Neural progenitor cell (in vitro differentiated cells): ENCODE results near the gene USP44. TPM values are rescaled to one million over a fixed set of nuclear protein-coding genes. Genes with fewer than 3 reads are reported as not detected.

Experiments used
- DNase-seq: peaks from one replicate; pipeline ENCODE4 v3.0.0-alpha.2; 2016; ENCODE audit warnings: low spot score
- H2AFZ ChIP-seq: fragments of 200-600 bp; sonication (generic); replicated peaks from 2 replicates; pipeline ENCODE4 v1.6.1; 2016; ENCODE audit warnings: antibody characterized with exemption
- H3F3A ChIP-seq: fragments of 200-600 bp; sonication (generic); 2 replicates; pipeline ENCODE4 v1.6.1; 2016; ENCODE audit warnings: antibody characterized with exemption, low read depth
- H3K27ac ChIP-seq: fragments of 200-600 bp; sonication (generic); 2 replicates; pipeline ENCODE4 v1.5.1; 2016; ENCODE audit warnings: mild to moderate bottlenecking
- H3K27me3 ChIP-seq: fragments of 200-600 bp; sonication (generic); 2 replicates; pipeline ENCODE4 v1.6.1; 2016; ENCODE audit warnings: mild to moderate bottlenecking, moderate library complexity
- H3K36me3 ChIP-seq: fragments of 200-600 bp; sonication (generic); 2 replicates; pipeline ENCODE4 v1.5.1; 2016
- H3K4me1 ChIP-seq: fragments of 200-600 bp; sonication (generic); 2 replicates; pipeline ENCODE4 v1.6.1; 2016; ENCODE audit warnings: mixed run types
- H3K4me2 ChIP-seq: fragments of 200-600 bp; sonication (generic); 2 replicates; pipeline ENCODE4 v1.6.1; 2016
- H3K4me3 ChIP-seq: fragments of 200-600 bp; sonication (generic); 2 replicates; pipeline ENCODE4 v1.5.1; 2016
- H3K79me2 ChIP-seq: fragments of 200-600 bp; sonication (generic); 2 replicates; pipeline ENCODE4 v1.6.1; 2016; ENCODE audit warnings: low read depth
- H3K9ac ChIP-seq: fragments of 200-600 bp; sonication (generic); 2 replicates; pipeline ENCODE4 v1.6.1; 2016
- H3K9me3 ChIP-seq: fragments of 200-600 bp; sonication (generic); 2 replicates; pipeline ENCODE4 v1.5.1; 2016; ENCODE audit warnings: low read depth
- H4K20me1 ChIP-seq: fragments of 200-600 bp; sonication (generic); 2 replicates; pipeline ENCODE4 v1.6.1; 2016; ENCODE audit warnings: low read depth
- H3K27ac Mint-ChIP-seq: 3 replicates; pipeline ENCODE4 v1.8.0; 2021; ENCODE audit warnings: mixed read lengths
- H3K27me3 Mint-ChIP-seq: 2 replicates; pipeline ENCODE4 v1.8.0; 2022; ENCODE audit warnings: low read depth, mild to moderate bottlenecking, inconsistent platforms, moderate library complexity, mixed read lengths; ENCODE audit not compliant: insufficient read depth
- H3K36me3 Mint-ChIP-seq: 3 replicates; pipeline ENCODE4 v1.8.0; 2021; ENCODE audit warnings: mixed read lengths
- H3K4me1 Mint-ChIP-seq: 3 replicates; pipeline ENCODE4 v1.8.0; 2021; ENCODE audit warnings: mixed read lengths
- H3K4me3 Mint-ChIP-seq: 3 replicates; pipeline ENCODE4 v1.8.0; 2021; ENCODE audit warnings: mild to moderate bottlenecking, moderate library complexity, mixed read lengths
- H3K9me3 Mint-ChIP-seq: 3 replicates; pipeline ENCODE4 v1.8.0; 2020; ENCODE audit warnings: mixed read lengths
- EZH2 ChIP-seq: fragments of 200-600 bp; sonication (generic); IDR thresholded peaks from 2 replicates; pipeline ENCODE4 v1.6.1; 2017; ENCODE audit warnings: antibody characterized with exemption, mild to moderate bottlenecking, moderate library complexity
- EZH2phosphoT487 ChIP-seq: fragments of 200-600 bp; sonication (generic); IDR thresholded peaks from 2 replicates; pipeline ENCODE4 v1.6.1; 2017; ENCODE audit warnings: antibody characterized with exemption
- total RNA-seq: library from RNA; depleted of rRNA; stranded (reverse); fragments of >200 nt; gene quantifications from 2 replicates; pipeline ENCODE4 v1.2.3, GENCODE V29; 2015; ENCODE audit warnings: low replicate concordance
- TF ChIP-seq, protein P1 (sequence below): fragments of 200-600 bp; sonication (generic); IDR thresholded peaks from 2 replicates; pipeline ENCODE4 v1.5.1; 2017; ENCODE audit warnings: antibody characterized with exemption, mild to moderate bottlenecking

USP44 gene
- total RNA-seq, 1 donor from 2014 or later, result 79.4 TPM

DNA sequence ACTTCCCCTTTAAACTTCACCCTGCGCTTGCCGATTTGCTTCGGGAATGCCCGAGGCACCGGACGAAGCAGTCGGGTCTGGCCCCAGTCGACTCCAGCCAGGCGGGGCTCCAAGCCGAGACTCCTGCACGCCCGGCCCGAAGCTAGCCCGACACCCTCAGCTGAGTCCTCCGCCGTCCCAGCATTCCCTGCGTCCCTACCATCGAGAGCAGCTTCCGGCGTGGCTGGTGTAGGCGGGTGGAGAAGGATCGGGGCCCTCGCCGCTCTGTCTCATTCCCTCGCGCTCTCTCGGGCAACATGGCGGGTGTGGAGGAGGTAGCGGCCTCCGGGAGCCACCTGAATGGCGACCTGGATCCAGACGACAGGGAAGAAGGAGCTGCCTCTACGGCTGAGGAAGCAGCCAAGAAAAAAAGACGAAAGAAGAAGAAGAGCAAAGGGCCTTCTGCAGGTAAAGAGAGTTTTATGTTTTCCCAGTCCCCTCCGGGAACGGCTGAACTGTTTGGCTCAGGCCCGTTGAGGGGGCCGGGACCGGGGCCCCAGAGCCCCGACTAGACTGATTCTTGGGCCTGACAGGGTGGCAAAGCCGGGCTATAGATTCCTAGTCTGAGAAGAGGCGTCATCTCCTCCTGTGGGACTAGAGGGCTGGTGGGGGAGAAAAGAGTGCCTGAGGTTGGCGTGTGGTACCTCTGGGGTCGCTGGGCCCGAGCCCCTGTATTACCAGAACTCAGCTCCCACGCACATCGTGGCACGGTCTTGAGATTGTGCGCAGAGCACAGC, 77.2 kb downstream of the USP44 start, which contains the start of gene METAP2:
TSS of gene METAP2 (plus strand) at position 269 of the 776 bp plus-strand sequence. CDS start at position 297, 28 bp downstream.
- H3K27ac Mint-ChIP-seq, result peak within 1 kb of the TSS; percentile 100
- H3K36me3 Mint-ChIP-seq, result peaks cover 14% of the 10 kb centered on the region
- H3K4me3 Mint-ChIP-seq, result peak within 1 kb of the TSS; percentile 100
- no peak for TF ChIP-seq EZH2phosphoT487
- TF ChIP-seq, protein P1, sequence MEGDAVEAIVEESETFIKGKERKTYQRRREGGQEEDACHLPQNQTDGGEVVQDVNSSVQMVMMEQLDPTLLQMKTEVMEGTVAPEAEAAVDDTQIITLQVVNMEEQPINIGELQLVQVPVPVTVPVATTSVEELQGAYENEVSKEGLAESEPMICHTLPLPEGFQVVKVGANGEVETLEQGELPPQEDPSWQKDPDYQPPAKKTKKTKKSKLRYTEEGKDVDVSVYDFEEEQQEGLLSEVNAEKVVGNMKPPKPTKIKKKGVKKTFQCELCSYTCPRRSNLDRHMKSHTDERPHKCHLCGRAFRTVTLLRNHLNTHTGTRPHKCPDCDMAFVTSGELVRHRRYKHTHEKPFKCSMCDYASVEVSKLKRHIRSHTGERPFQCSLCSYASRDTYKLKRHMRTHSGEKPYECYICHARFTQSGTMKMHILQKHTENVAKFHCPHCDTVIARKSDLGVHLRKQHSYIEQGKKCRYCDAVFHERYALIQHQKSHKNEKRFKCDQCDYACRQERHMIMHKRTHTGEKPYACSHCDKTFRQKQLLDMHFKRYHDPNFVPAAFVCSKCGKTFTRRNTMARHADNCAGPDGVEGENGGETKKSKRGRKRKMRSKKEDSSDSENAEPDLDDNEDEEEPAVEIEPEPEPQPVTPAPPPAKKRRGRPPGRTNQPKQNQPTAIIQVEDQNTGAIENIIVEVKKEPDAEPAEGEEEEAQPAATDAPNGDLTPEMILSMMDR, result no peak
- TF ChIP-seq EZH2, result no peak
- H3K36me3 ChIP-seq, result peaks cover 13% of the 10 kb centered on the region
- peaks cover 12% of the 10 kb centered on the region for H3F3A ChIP-seq
- peaks cover 9% of the 10 kb centered on the region for H3K27me3 Mint-ChIP-seq
- peaks cover 21% of the 10 kb centered on the region for H3K4me1 Mint-ChIP-seq
- no peaks in the 10 kb centered on the region for H3K9me3 Mint-ChIP-seq
- H2AFZ ChIP-seq, result peak within 1 kb of the TSS; percentile 94
- peak within 1 kb of the TSS; percentile 97 for H3K4me2 ChIP-seq
- H3K4me3 ChIP-seq, result peak within 1 kb of the TSS; percentile 97
- H4K20me1 ChIP-seq, result peaks cover 11% of the 10 kb centered on the region
- peaks cover 10% of the 10 kb centered on the region for H3K4me1 ChIP-seq
- DNase-seq, result peak; percentile 96
- H3K27me3 ChIP-seq, result no peaks in the 10 kb centered on the region
- peak within 1 kb of the TSS; percentile 77 for H3K27ac ChIP-seq
- H3K9ac ChIP-seq, result peak within 1 kb of the TSS; percentile 97
- no peaks in the 10 kb centered on the region for H3K9me3 ChIP-seq
- peaks cover 51% of the 10 kb centered on the region for H3K79me2 ChIP-seq

DNA sequence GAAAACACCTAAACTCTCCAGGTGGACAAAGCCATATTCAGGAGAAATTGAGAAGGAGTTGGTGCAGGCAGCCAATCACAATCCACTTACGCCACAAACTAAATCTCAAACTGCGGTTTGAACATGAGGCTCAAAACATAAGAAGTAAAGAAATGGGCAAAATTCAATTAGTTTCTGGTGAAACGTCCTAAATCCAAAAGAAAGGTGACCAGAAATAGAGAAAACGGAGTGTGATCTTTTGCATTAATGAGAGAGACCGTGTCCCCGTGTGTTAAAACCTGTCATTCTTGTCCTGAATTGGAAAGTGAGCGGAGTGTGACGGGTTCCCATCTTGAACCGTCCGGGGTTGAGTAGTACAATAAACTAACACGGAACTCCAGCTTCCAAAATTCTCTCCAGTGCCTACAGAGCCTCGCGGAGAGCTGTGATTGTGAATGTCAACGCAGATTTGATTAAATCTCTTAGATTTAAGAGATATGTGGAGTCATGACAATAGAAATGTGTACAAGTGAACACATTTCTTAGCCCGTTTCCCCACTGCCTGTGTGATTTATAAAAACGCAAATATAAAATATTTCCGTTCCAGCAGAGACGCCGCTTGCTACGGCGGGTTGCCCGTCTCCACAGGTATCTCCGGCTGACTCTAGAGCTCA, 77.9 kb downstream of the USP44 start:
- H3K9ac ChIP-seq, result peak overlapping the region; percentile 62
- H3K4me3 ChIP-seq, result peak overlapping the region; percentile 97
- Mint-ChIP-seq H3K4me3 (peak overlapping the region; percentile 100), H3K27ac (peak overlapping the region; percentile 100), H3K4me1 (peaks cover 21% of the 10 kb centered on the region), H3K9me3 (no peaks in the 10 kb centered on the region), H3K36me3 (peaks cover 12% of the 10 kb centered on the region), H3K27me3 (peaks cover 9% of the 10 kb centered on the region)
- peak overlapping the region; percentile 94 for H2AFZ ChIP-seq
- no peak overlapping the region for H3K27ac ChIP-seq
- H3K9me3 ChIP-seq, result no peaks in the 10 kb centered on the region
- H3K27me3 ChIP-seq, result no peaks in the 10 kb centered on the region
- H3F3A ChIP-seq, result peaks cover 12% of the 10 kb centered on the region
- peaks cover 10% of the 10 kb centered on the region for H3K4me1 ChIP-seq
- H4K20me1 ChIP-seq, result peaks cover 8% of the 10 kb centered on the region
- DNase-seq, result peak; percentile 45
- peak overlapping the region; percentile 97 for H3K4me2 ChIP-seq
- H3K36me3 ChIP-seq, result peaks cover 10% of the 10 kb centered on the region
- H3K79me2 ChIP-seq, result peaks cover 44% of the 10 kb centered on the region
- TF ChIP-seq EZH2 (no peak), EZH2phosphoT487 (no peak)
- TF ChIP-seq, protein P1, result no peak

DNA sequence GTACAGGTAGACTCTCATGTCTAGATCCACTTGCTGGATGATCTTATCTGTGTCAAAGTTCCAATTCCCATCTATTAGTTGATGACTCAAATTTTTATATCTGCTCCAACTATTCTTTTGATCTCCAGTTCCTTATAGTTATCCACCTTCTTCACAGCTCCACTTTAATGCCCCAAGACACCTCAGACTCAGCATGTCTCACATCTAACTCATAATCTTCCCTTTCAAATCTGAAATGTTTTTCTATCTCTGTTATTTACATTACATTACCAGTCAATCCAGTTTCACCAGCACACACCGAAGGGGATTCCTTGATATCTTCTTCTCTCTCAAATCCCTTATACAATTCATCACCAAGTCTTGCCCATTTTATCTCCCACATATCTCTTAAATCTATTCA, 81.0 kb downstream of the USP44 start:
- no peak overlapping the region for H3K27ac ChIP-seq
- H3K9ac ChIP-seq, result no peak overlapping the region
- H3K36me3 ChIP-seq, result no peaks in the 10 kb centered on the region
- peaks cover 2% of the 10 kb centered on the region for H3K36me3 Mint-ChIP-seq
- no peak overlapping the region for H3K4me3 ChIP-seq
- H3K27ac Mint-ChIP-seq, result no peak overlapping the region
- H3K4me1 ChIP-seq, result peaks cover 5% of the 10 kb centered on the region
- TF ChIP-seq, protein P1, result no peak
- TF ChIP-seq EZH2, result no peak
- no peak for TF ChIP-seq EZH2phosphoT487
- H3K27me3 Mint-ChIP-seq, result peaks cover 11% of the 10 kb centered on the region
- H3K9me3 ChIP-seq, result no peaks in the 10 kb centered on the region
- no peak overlapping the region for H3K4me3 Mint-ChIP-seq
- no peaks in the 10 kb centered on the region for H3K9me3 Mint-ChIP-seq
- peaks cover 14% of the 10 kb centered on the region for H3K79me2 ChIP-seq
- no peak overlapping the region for H3K4me2 ChIP-seq
- H3K27me3 ChIP-seq, result no peaks in the 10 kb centered on the region
- H2AFZ ChIP-seq, result no peak overlapping the region
- DNase-seq, result no peak
- peaks cover 13% of the 10 kb centered on the region for H3K4me1 Mint-ChIP-seq
- peaks cover 2% of the 10 kb centered on the region for H4K20me1 ChIP-seq
- H3F3A ChIP-seq, result peaks cover 12% of the 10 kb centered on the region

Other genes with a start within 250 kb of the USP44 start
- gene METAP2, start 77.3 kb downstream of the USP44 start, total RNA-seq, result 111 and 231 TPM in 2 replicates
- 2.3 and 2.5 TPM in 2 replicates for gene NTN4, start 239.3 kb upstream of the USP44 start, total RNA-seq